ENCODE measurements around the gene ATP9B. TPM values are rescaled to one million over a fixed set of nuclear protein-coding genes. Genes with fewer than 3 reads are reported as not detected.

The ATP9B gene
- total RNA-seq, 1 donor from 2014 or later, result 27.3 TPM

- Mint-ChIP-seq H3K27me3 (ENCODE audit: unreplicated experiment) (no peaks in the 10 kb centered on the region), H3K4me1 (ENCODE audit: unreplicated experiment) (peaks cover 10% of the 10 kb centered on the region), H3K4me3 (ENCODE audit: unreplicated experiment) (no peak overlapping the region), H3K27ac (ENCODE audit: unreplicated experiment) (no peak overlapping the region), H3K36me3 (ENCODE audit: unreplicated experiment) (peaks cover 9% of the 10 kb centered on the region), H3K9me3 (ENCODE audit: unreplicated experiment) (peaks cover 6% of the 10 kb centered on the region)
- DNase-seq (ENCODE audit: extremely low spot score, unreplicated experiment), result no peak
- no peak for TF ChIP-seq CTCF (IDR thresholded peaks at IDR 0.05)
These were observed 108.9 kb downstream of the ATP9B start for GRCh38 chr18:79178113-79178531.

- peaks cover 9% of the 10 kb centered on the region for H3K36me3 Mint-ChIP-seq (ENCODE audit: unreplicated experiment)
- no peak for DNase-seq (ENCODE audit: extremely low spot score, unreplicated experiment)
- no peak overlapping the region for H3K4me3 Mint-ChIP-seq (ENCODE audit: unreplicated experiment)
- peaks cover 6% of the 10 kb centered on the region for H3K9me3 Mint-ChIP-seq (ENCODE audit: unreplicated experiment)
- H3K27ac Mint-ChIP-seq (ENCODE audit: unreplicated experiment), result no peak overlapping the region
- H3K4me1 Mint-ChIP-seq (ENCODE audit: unreplicated experiment), result peaks cover 19% of the 10 kb centered on the region
- no peaks in the 10 kb centered on the region for H3K27me3 Mint-ChIP-seq (ENCODE audit: unreplicated experiment)
- TF ChIP-seq CTCF (IDR thresholded peaks at IDR 0.05), result no peak
These were observed 113.0 kb downstream of the ATP9B start for GRCh38 chr18:79182047-79182713.

GRCh38 chr18:79185648-79186047 lies 116.5 kb downstream of the ATP9B start:
- Mint-ChIP-seq H3K9me3 (ENCODE audit: unreplicated experiment) (peaks cover 6% of the 10 kb centered on the region), H3K36me3 (ENCODE audit: unreplicated experiment) (peaks cover 4% of the 10 kb centered on the region), H3K27me3 (ENCODE audit: unreplicated experiment) (no peaks in the 10 kb centered on the region), H3K27ac (ENCODE audit: unreplicated experiment) (no peak overlapping the region), H3K4me3 (ENCODE audit: unreplicated experiment) (no peak overlapping the region), H3K4me1 (ENCODE audit: unreplicated experiment) (peaks cover 21% of the 10 kb centered on the region)
- no peak for DNase-seq (ENCODE audit: extremely low spot score, unreplicated experiment)
- TF ChIP-seq CTCF (IDR thresholded peaks at IDR 0.05), result no peak

- Mint-ChIP-seq H3K27ac (ENCODE audit: unreplicated experiment) (no peak overlapping the region), H3K27me3 (ENCODE audit: unreplicated experiment) (no peaks in the 10 kb centered on the region), H3K36me3 (ENCODE audit: unreplicated experiment) (peaks cover 10% of the 10 kb centered on the region), H3K4me3 (ENCODE audit: unreplicated experiment) (no peak overlapping the region), H3K4me1 (ENCODE audit: unreplicated experiment) (peaks cover 19% of the 10 kb centered on the region), H3K9me3 (ENCODE audit: unreplicated experiment) (peaks cover 6% of the 10 kb centered on the region)
- DNase-seq (ENCODE audit: extremely low spot score, unreplicated experiment), result no peak
- no peak for TF ChIP-seq CTCF (IDR thresholded peaks at IDR 0.05)
These were observed 117.5 kb downstream of the ATP9B start for GRCh38 chr18:79186649-79187048.

GRCh38 chr18:79187532-79188277 lies 118.5 kb downstream of the ATP9B start:
- Mint-ChIP-seq H3K27ac (ENCODE audit: unreplicated experiment) (no peak overlapping the region), H3K4me3 (ENCODE audit: unreplicated experiment) (no peak overlapping the region), H3K27me3 (ENCODE audit: unreplicated experiment) (no peaks in the 10 kb centered on the region), H3K4me1 (ENCODE audit: unreplicated experiment) (peaks cover 14% of the 10 kb centered on the region), H3K9me3 (ENCODE audit: unreplicated experiment) (peaks cover 5% of the 10 kb centered on the region), H3K36me3 (ENCODE audit: unreplicated experiment) (peaks cover 10% of the 10 kb centered on the region)
- no peak for TF ChIP-seq CTCF (IDR thresholded peaks at IDR 0.05)
- DNase-seq (ENCODE audit: extremely low spot score, unreplicated experiment), result no peak
